Glomerular visceral epithelial cell (primary cell): Measurements from ENCODE around the gene PEX10.

ENCODE experiments used
- DNase-seq: peaks from one replicate; pipeline ENCODE4 v3.0.0-alpha.2; 2016; ENCODE audit errors: extremely low spot score

The PEX10 gene

DNA sequence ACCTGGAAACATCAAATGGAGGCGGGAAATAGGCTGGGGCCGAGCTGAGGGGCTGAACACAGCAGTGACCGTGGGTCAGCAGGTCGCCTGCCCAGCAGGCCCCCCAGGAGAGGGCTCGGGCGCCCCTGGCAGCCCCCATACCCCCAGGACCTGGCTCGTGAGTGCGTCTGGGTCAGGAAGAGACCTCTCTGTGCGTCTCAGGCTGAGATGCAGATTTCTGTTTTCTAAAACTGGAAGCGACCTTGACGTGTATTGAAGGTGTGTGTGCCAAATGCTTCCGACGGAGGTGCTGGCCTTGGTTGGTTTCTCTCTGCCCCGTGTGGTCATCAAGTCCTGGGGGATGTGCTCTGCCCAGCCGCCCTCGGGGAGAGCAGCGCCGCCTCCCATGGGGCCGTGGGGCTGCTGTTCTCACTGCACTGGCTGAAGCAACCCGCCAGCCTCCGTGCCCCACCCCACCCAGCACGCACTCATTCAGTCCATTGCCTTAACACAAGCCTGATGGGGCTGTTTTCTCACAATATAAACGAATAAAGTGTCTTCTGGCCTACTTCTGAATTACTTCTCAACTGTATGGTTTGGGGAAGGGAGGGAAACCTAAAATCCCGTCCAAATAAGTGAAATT, 7.4 kb downstream of the PEX10 start:
- no peak for DNase-seq

- no peak for DNase-seq
Measured at GRCh38 chr1:2404142-2404889, 8.0 kb downstream of the PEX10 start.

DNA sequence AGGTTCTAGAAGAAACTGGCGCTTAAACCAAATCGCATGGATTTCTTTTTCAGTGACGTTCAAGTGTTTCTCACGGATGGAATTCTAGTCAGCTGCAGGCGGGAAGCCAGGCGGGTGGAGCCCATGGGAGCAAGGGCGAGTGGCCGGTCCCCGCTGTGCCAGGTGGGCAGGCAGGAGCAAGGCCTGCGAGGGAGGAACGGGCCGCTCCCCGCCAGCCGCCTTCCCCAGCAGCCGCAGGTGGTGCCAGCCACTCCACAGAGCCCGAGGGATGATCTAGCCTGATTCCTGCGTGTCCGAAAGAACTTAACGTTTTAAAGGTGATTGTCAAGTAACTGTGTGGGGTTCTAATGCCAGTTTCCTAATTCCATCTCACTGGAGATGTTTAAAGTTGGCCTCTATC, 9.1 kb downstream of the PEX10 start:
- no peak for DNase-seq

DNA sequence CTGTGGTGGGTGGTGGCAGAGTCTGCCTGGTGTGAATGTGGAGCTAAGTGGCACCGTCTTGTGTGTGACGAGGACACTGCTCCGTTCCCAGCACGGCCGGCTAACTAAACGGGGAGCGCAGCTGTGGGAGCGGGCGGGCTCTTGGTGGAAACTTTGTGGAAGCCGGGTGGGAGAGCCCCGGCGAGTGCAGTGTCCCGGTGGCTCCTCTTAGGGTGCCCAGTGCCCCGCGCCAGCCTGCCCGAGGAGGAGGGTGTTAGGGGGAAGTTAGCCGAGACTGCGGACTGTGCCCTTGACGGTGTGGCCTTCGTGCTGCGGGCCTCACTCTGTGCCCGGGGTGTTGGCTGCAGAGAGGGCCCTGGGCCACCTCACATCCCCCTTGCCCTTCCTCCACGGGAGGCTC, 9.9 kb downstream of the PEX10 start:
- no peak for DNase-seq

- DNase-seq: no peak
Measured at GRCh38 chr1:2400950-2401649, 11.3 kb downstream of the PEX10 start.

DNA sequence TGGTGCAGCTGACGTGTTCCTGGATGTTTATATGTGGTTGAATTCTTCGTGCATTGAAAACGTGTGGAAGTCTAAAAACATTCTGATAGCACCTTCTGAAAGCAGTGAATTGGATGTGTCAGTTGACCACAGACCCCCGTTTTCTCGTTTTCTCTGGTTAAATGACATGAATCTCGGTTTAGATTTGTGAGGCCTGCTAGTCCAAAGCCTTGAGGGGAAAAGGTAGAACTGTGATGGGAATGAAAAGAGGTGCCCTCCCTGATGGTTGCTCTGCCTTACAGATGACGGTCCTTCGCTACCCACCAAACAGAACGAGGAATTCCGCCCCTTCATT, 11.8 kb downstream of the PEX10 start:
- no peak for DNase-seq

- DNase-seq: no peak
Measured at GRCh38 chr1:2399890-2400575, 12.3 kb downstream of the PEX10 start.

DNA sequence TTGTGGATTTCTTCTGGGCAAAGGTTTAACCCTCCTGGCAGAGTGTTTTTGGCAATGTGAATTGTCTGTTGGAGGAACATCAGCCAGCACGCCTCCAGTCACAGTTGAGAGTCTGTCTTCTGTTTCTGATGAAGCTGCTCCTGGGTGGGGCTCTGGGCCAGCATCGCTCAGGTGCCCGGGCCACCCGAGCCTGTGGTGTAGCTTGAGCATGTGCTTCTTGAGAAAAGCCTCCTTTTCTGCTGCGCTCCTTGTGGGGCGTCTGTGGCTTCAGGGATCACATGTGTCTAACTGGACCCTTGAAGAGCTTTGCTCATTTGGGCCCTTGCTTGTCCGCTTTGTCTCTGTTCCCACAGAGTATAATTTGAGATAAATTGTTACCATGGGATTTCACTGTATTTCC, 13.5 kb downstream of the PEX10 start:
- DNase-seq: no peak

DNA sequence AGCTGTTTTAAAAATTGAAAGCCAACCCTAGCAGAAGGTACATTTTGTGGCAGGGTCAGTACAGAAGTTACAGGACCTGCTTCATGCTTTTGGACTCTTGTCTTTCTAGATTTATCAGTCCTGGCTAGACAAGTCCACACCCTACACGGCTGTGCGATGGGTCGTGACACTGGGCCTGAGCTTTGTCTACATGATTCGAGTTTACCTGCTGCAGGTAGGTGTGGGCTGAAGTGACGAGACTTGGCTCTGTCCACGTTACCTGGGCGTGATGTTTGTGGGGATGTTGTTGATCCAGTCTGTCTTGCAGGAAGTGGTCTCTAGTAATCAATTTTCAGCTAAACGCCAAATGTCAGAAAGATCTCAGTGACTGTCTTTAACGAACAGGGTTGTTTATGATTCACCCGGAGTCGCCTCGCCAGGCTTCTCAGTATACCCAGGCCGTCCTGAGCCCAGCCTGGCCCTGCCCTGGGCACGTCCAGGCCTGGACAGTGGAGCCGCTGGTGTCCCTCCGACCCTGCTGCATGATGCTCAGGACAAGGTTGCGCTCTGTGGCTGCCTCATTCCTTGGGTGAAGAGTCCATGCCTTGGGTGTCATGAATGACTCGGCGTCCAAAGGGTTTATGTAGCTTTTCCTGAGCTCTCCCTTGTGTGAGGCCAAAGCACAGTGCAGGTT, 15.2 kb downstream of the PEX10 start:
- DNase-seq: no peak

GRCh38 chr1:2396476-2396875, 15.9 kb downstream of the PEX10 start:
- DNase-seq: no peak

- no peak for DNase-seq
Measured at GRCh38 chr1:2396059-2396458, 16.3 kb downstream of the PEX10 start.

DNA sequence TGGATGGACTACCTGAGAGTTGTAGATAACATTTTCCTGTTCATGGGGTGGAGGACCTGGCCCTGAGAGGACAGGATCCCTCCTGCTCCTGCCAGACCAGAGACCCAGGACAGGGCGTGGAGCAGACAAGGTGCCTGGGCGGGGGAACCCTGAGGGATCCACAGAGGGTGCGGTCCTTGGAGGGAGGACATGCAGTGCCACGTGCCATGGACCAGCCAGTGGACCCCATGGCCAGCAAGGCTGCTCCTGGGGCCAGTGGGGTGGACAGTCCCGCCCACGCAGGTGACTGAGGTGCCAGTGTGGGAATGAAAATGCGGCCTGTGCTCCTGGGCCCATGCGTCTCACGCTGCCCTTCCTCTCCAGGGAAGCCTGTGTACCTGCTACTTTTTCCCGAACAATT, 17.1 kb downstream of the PEX10 start:
- no peak for DNase-seq

- no peak for DNase-seq
Measured at GRCh38 chr1:2394761-2395160, 17.6 kb downstream of the PEX10 start.

- DNase-seq: no peak
Measured at GRCh38 chr1:2394220-2394619, 18.1 kb downstream of the PEX10 start.

- DNase-seq: no peak
Measured at GRCh38 chr1:2393471-2393877, 18.9 kb downstream of the PEX10 start.

GRCh38 chr1:2392686-2393085, 19.7 kb downstream of the PEX10 start:
- no peak for DNase-seq

DNA sequence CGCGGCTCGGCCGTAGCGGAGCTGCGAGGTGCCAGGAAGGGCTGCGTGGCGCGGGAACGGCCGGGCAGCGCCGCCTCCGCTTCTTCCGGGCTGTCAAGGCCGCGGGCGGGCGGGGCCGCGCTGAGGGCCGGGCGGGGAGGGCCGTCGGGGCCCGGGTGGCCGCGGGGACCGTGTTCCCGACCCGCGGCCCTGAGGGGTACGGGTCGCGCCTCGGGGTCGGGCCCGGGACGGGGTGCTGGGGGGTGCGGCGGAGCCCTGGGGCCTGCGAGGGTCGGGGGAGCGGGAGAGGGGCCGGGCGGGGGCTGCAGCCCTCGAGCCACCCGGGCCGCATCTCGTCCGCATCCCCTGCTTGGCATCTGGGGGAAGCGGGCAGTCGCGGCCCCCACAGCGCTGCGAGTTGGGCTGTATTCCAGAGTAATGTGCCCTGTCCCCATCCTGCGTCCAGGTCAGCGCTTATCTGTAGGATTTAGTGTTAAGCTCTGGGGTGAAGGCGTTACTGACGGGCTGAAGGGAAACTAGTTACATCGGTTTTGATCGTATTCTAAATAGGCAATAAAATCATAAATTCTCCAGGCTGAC, 20.3 kb downstream of the PEX10 start:
- no peak for DNase-seq

DNA sequence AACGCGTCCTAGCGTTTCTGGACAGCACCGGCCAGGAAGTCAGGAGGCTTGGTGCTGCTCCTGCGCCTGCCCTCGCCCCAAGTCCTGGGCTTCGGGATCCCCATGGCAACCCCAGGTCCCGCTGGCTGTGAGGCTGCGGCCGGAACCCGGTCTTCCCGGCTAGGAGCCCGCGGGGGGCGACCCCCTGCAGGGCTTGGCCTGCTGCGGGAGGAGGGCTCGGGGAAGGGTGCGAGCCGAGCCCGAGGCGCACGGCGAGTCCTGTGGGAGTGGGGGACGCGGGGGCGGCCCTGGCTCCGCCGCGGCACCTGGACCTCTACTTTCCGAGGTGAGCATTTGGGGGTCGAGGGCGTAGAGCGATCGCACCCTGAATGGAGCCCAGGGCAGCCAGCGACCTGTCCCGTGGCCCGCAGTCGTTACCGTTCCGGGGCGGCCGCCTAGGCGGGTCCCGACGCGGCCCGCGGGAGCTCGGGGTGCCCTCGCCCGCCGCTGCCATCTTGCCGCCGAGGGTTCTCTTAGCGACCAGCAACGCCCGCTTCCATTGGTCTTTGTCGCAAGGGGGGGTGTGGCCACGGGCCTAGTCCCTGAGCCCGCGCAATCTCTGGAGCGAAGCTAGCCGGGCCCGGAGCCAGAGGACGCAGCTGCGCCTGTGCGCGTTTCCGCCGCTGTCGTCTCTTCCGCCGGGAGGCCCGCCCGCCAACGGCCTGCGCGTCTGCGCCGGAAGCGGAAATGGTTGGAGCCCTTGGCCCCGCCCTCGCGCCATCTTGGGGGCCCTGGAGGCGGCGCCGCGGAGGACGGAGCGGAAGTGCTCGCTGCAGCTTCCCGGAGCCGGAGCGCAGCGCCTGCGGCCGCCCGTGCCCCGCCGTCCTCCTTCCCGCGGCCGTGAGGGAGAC, 21.1 kb downstream of the PEX10 start, which contains the start of the genes MORN1 and RER1:
TSS of gene MORN1 (minus strand) at position 514 of the 890 bp plus-strand sequence. CDS start at position 493, 21 bp downstream.
TSS of gene RER1 (plus strand) at position 801 of the 890 bp plus-strand sequence. CDS start 3,950 bp downstream, outside the sequence.
- DNase-seq: peak; percentile 98

- DNase-seq: no peak
Measured at GRCh38 chr1:2389644-2390043, 22.7 kb downstream of the PEX10 start.
